ENCODE data around the gene ENC1.

The ENC1 gene

GRCh38 chr5:74608736-74609601, 31.6 kb downstream of the ENC1 start:
- DNase-seq (ENCODE audit: low spot score) = no peak

- no peak for DNase-seq (ENCODE audit: low spot score)
Observed at GRCh38 chr5:74605759-74606158, 34.8 kb downstream of the ENC1 start.

GRCh38 chr5:74603376-74603775, 37.2 kb downstream of the ENC1 start:
- no peak for DNase-seq (ENCODE audit: low spot score)

- no peak for DNase-seq (ENCODE audit: low spot score)
Observed at GRCh38 chr5:74599148-74599547, 41.4 kb downstream of the ENC1 start.

- no peak for DNase-seq (ENCODE audit: low spot score)
Observed at GRCh38 chr5:74598731-74599130, 41.8 kb downstream of the ENC1 start.

- no peak for DNase-seq (ENCODE audit: low spot score)
Observed at GRCh38 chr5:74596927-74597326, 43.6 kb downstream of the ENC1 start.

- DNase-seq (ENCODE audit: low spot score) = no peak
Observed at GRCh38 chr5:74595143-74595925, 45.2 kb downstream of the ENC1 start.

GRCh38 chr5:74594137-74595040, 46.1 kb downstream of the ENC1 start:
- DNase-seq (ENCODE audit: low spot score) = no peak

- no peak for DNase-seq (ENCODE audit: low spot score)
Observed at GRCh38 chr5:74589204-74590056, 51.1 kb downstream of the ENC1 start.

- DNase-seq (ENCODE audit: low spot score) = no peak
Observed at GRCh38 chr5:74588415-74588814, 52.1 kb downstream of the ENC1 start.

- DNase-seq (ENCODE audit: low spot score) = no peak
Observed at GRCh38 chr5:74587890-74588289, 52.6 kb downstream of the ENC1 start.

- DNase-seq (ENCODE audit: low spot score) = no peak
Observed at GRCh38 chr5:74587300-74587699, 53.2 kb downstream of the ENC1 start.

GRCh38 chr5:74586856-74587255, 53.7 kb downstream of the ENC1 start:
- no peak for DNase-seq (ENCODE audit: low spot score)

- DNase-seq (ENCODE audit: low spot score) = no peak
Observed at GRCh38 chr5:74582853-74583252, 57.7 kb downstream of the ENC1 start.

GRCh38 chr5:74581988-74582365, 58.6 kb downstream of the ENC1 start:
- DNase-seq (ENCODE audit: low spot score) = no peak

- DNase-seq (ENCODE audit: low spot score) = no peak
Observed at GRCh38 chr5:74580729-74581109, 59.8 kb downstream of the ENC1 start.

- DNase-seq (ENCODE audit: low spot score) = no peak
Observed at GRCh38 chr5:74579215-74579614, 61.3 kb downstream of the ENC1 start.

- DNase-seq (ENCODE audit: low spot score) = no peak
Observed at GRCh38 chr5:74578356-74579044, 62.0 kb downstream of the ENC1 start.
